LNCAP (cell line): ENCODE data around the gene NELL2.

Experiments used
- TF ChIP-seq, protein P1 (sequence below): fragments of 450-650 bp; IDR thresholded peaks from 2 replicates; pipeline ENCODE4 v1.5.1; 2017; ENCODE audit warnings: mild to moderate bottlenecking

NELL2 gene

GRCh38 chr12:44532940-44533339 lies 343.2 kb downstream of the NELL2 start:
- TF ChIP-seq, protein P1, sequence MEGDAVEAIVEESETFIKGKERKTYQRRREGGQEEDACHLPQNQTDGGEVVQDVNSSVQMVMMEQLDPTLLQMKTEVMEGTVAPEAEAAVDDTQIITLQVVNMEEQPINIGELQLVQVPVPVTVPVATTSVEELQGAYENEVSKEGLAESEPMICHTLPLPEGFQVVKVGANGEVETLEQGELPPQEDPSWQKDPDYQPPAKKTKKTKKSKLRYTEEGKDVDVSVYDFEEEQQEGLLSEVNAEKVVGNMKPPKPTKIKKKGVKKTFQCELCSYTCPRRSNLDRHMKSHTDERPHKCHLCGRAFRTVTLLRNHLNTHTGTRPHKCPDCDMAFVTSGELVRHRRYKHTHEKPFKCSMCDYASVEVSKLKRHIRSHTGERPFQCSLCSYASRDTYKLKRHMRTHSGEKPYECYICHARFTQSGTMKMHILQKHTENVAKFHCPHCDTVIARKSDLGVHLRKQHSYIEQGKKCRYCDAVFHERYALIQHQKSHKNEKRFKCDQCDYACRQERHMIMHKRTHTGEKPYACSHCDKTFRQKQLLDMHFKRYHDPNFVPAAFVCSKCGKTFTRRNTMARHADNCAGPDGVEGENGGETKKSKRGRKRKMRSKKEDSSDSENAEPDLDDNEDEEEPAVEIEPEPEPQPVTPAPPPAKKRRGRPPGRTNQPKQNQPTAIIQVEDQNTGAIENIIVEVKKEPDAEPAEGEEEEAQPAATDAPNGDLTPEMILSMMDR, result no peak

DNA sequence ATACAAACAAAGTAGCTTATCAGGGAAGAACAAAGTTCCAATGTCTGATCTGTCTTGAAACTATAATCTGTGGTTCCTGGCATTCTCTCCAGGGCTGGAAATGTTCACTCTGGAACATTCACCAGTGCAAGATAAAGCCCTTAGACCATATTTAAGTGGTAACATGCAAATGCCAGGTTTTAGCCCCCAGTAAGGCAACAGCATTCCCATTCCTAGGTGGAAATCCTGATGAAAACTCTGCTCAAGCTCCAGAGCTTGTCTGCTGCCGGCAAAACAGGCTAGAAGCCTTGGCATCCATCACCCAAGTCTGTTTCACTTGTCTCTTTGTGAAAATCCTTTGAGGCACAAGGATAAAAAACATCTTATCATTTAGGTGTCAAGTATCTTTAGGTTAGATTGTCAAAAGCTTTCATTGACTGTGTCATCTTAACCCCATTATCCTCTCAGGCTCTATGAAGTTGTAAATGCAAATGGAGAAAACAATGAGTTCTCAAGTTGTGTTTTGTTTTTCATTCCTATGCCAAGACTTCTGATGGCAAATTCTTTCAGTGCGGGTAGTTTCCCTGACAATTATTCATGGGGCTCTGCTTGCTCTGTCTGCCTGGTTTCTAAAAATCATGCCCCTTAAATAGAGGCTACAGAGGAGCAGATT lies 344.7 kb downstream of the NELL2 start:
- TF ChIP-seq, protein P1, result no peak

GRCh38 chr12:44526655-44527182 lies 349.4 kb downstream of the NELL2 start:
- TF ChIP-seq, protein P1, result no peak

DNA sequence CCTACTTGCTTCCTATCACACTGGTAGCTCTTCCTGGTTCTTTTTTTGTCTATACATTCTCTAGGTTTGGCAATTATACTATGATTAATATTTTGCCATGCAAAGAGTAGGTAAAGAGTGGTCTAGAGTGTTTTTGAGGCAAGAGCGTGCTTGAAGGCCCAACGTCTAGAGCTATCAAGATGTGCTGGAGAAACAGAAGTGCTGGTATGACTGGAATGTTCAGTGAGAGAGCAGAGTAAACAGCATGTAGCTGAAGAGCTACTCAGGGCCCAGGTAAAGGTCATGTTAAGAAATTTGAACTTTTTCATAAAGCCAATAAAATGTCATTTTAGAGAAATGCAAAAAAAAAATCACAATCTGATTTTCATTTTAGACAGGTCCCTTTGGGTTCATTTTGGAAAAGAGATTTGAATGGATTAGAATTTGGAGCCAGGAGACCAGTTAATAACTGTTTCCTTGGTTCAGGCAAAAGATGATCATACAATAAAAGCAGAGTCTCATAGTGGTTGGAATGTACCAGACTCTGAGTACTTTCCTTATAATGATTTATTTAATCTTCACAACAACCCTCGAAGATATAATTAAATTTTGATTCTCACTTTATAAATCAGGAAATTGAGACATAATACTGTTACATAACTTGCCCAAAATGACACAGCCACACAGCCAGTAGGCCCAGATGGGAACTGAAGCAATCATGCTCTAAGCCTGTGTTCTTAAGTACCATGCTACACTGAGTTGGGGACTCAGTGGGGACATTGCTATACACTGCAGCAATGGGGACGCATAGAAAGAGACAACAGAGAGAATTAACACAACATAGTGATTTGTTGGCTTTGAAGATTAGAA lies 350.1 kb downstream of the NELL2 start:
- TF ChIP-seq, protein P1, result no peak

DNA sequence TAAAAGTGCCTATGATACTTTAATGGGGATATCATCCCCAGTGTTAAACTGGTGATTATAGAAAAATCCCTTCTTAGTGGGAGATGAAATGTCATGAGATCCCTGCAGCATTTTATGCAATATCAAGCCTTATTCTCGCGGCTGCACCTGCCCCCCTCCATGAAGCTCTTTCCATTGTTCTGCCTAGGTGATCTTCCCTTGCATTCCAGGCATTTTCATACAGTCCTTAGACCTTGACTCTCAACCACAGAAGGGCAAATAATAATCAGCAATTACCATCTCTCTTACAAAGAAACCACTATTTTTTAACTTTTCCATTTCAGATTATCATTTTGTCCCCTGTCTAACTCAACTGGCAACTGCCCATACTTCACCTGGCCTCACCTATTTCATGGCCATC lies 352.3 kb downstream of the NELL2 start:
- TF ChIP-seq, protein P1, result no peak

DNA sequence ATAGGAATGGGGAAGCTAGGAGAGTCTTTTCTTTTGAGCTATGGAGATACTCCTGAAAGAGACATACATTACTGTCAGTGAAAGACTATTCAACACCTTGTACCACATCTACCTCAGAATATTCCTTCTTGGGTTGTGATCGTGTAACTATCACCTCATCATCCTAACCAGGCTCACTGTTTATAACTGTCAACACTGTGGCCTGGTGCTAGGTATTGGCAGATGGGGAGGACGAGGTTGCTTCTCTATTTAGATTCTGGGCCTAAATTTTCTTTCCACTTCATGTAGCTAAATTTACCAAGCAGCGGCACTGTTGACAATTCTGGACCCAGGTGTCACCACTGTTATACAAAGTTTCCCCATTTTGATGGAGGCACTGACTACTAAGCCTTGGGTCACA lies 354.4 kb downstream of the NELL2 start:
- TF ChIP-seq, protein P1, result no peak

- TF ChIP-seq, protein P1, result no peak
Observed at GRCh38 chr12:44519931-44520330, 356.2 kb downstream of the NELL2 start.
